ENCODE measurements around the gene PSMF1. TPM values are rescaled to one million over a fixed set of nuclear protein-coding genes. Genes with fewer than 3 reads are reported as not detected.

The PSMF1 gene
- total and polyA plus RNA-seq, 2 donors (not counting 3 experiments of a cell fraction or from before 2014, with no cell fraction given), result 142 to 354 TPM

- no peak for TF ChIP-seq JUN (IDR thresholded peaks at IDR 0.05; ENCODE audit: borderline replicate concordance, insufficient read depth, insufficient read length, low read depth)
- no peak for TF ChIP-seq POLR2AphosphoS5 (IDR thresholded peaks at IDR 0.05; ENCODE audit: insufficient read depth, low read depth, low read length)
- no peak for TF ChIP-seq MYC (IDR thresholded peaks at IDR 0.05; ENCODE audit: low read depth, low read length)
- no peak for TF ChIP-seq MAX (IDR thresholded peaks at IDR 0.05; ENCODE audit: insufficient read depth, insufficient read length)
- no peak for TF ChIP-seq CTCF (IDR thresholded peaks at IDR 0.05; ENCODE audit: extremely low read depth in 1 of 2, insufficient read depth in 1 of 2, low read depth in 1 of 2, low read length in 2 of 2)
- TF ChIP-seq FOS (IDR thresholded peaks at IDR 0.05; ENCODE audit: borderline replicate concordance, insufficient read depth, low read length), result no peak
- no peak for TF ChIP-seq GATA2 (IDR thresholded peaks at IDR 0.05; ENCODE audit: insufficient read depth, insufficient read length, low read depth, low read length)
- no peak for TF ChIP-seq EZH2 (IDR thresholded peaks at IDR 0.05; ENCODE audit: borderline replicate concordance, low read depth, low read length, severe bottlenecking)
- TF ChIP-seq POLR2A (IDR thresholded peaks at IDR 0.05; ENCODE audit: low read depth, low read length), result no peak
- no peaks in the 10 kb centered on the region for H3K79me2 ChIP-seq (ENCODE audit: control insufficient read depth, insufficient read depth, low read length)
- H3K36me3 ChIP-seq (ENCODE audit: control insufficient read depth in 2 of 2, extremely low read depth in 1 of 2, insufficient read depth in 2 of 2, low read length in 2 of 2), result peaks cover 2 to 8% of the 10 kb centered on the region in 2 experiments
- FAIRE-seq, result no peak
- no peak overlapping the region for H2AFZ ChIP-seq (ENCODE audit: low read depth, low read length)
- intact Hi-C loops (cut with micrococcal nuclease) (no loop called here), dilution Hi-C loops (cut with MboI; ENCODE audit: extremely low pct_ligation_motif_present, low sequenced_read_pairs) (no loop called here)
- no peaks in the 10 kb centered on the region for H3K9me3 ChIP-seq (replicated peaks; ENCODE audit: control insufficient read depth, insufficient read depth, low read length)
- POLR2A ChIA-PET, result no interaction called here
- DNase-seq (ENCODE audit: low read depth, low spot score), result no peak
- CTCF ChIA-PET, result no interaction called here
- no peak overlapping the region for H3K4me2 ChIP-seq (ENCODE audit: insufficient read depth, low read length)
- no peaks in the 10 kb centered on the region for H3K4me1 ChIP-seq (ENCODE audit: control insufficient read depth, extremely low read depth, insufficient read depth, low read length)
- H4K20me1 ChIP-seq (replicated peaks; ENCODE audit: control insufficient read depth, extremely low read depth, insufficient read depth, low read length), result no peaks in the 10 kb centered on the region
- H3K27me3 ChIP-seq (ENCODE audit: control insufficient read depth in 2 of 2, insufficient read depth in 2 of 2, low read length in 2 of 2), result no peaks in the 10 kb centered on the region
- H3K4me3 ChIP-seq (replicated peaks in 1 of 3; ENCODE audit: insufficient read depth in 1 of 3, low read depth in 1 of 3, low read length in 3 of 3), result no peak overlapping the region
- BruUV-seq (replicated peaks), result no TSS peak
- H3K9me1 ChIP-seq (replicated peaks; ENCODE audit: control insufficient read depth, extremely low read depth, insufficient read depth, low read length), result no peaks in the 10 kb centered on the region
- H3K9ac ChIP-seq (replicated peaks; ENCODE audit: extremely low read depth, insufficient read depth, low read length), result no peak overlapping the region
- H3K27ac ChIP-seq (ENCODE audit: insufficient read depth, low read depth, low read length), result no peak overlapping the region
Observed at GRCh38 chr20:1173698-1174097, 55.3 kb downstream of the PSMF1 start.

Measured in endothelial cell of umbilical vein (primary cell).